ENCODE data around the gene ASTN2.

DNA sequence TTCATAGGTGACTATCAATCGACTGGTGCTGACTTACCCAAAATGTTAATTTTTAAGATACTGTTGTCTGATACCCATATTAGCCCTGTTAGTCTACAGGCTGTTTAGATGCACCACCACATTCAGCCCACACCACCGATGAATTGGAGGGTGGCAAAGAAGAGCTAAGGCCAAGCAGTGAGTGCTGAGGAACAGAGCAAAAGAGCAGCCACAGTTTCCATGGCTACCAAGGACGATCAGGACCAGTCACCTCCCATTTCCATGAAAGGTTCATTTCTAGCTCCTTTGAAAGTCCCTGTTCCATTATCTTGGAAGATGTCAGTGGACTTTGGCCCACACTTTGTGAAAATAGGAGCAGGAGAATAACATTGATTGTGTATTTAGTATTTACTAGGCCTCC is 364.9 kb downstream of the ASTN2 start:
- TF ChIP-seq, protein P1, sequence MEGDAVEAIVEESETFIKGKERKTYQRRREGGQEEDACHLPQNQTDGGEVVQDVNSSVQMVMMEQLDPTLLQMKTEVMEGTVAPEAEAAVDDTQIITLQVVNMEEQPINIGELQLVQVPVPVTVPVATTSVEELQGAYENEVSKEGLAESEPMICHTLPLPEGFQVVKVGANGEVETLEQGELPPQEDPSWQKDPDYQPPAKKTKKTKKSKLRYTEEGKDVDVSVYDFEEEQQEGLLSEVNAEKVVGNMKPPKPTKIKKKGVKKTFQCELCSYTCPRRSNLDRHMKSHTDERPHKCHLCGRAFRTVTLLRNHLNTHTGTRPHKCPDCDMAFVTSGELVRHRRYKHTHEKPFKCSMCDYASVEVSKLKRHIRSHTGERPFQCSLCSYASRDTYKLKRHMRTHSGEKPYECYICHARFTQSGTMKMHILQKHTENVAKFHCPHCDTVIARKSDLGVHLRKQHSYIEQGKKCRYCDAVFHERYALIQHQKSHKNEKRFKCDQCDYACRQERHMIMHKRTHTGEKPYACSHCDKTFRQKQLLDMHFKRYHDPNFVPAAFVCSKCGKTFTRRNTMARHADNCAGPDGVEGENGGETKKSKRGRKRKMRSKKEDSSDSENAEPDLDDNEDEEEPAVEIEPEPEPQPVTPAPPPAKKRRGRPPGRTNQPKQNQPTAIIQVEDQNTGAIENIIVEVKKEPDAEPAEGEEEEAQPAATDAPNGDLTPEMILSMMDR (IDR thresholded peaks at IDR 0.05), result no peak
- no peak for TF ChIP-seq EP300 (IDR thresholded peaks at IDR 0.05)
- TF ChIP-seq POLR2A (IDR thresholded peaks at IDR 0.05), result no peak
